Activated T-cell treated with anti-CD3 and anti-CD28 coated beads, Interleukin-2, amount 50 U/mL, for 24 hours (primary cell): ENCODE results near the gene NEB.

Experiments used
- DNase-seq: peaks from one replicate; pipeline ENCODE4 v3.0.0-alpha.2; 2020
- H3K27ac Mint-ChIP-seq: 2 replicates; pipeline ENCODE4 v1.8.0; 2020; ENCODE audit warnings: mild to moderate bottlenecking, mixed read lengths
- H3K27me3 Mint-ChIP-seq: 2 replicates; pipeline ENCODE4 v1.8.0; 2020; ENCODE audit warnings: mixed read lengths
- H3K36me3 Mint-ChIP-seq: 2 replicates; pipeline ENCODE4 v1.8.0; 2020; ENCODE audit warnings: low read depth, mixed read lengths
- H3K4me1 Mint-ChIP-seq: 2 replicates; pipeline ENCODE4 v1.8.0; 2020; ENCODE audit warnings: low read depth, mixed read lengths
- H3K4me3 Mint-ChIP-seq: 2 replicates; pipeline ENCODE4 v1.8.0; 2020; ENCODE audit warnings: mild to moderate bottlenecking, moderate library complexity, mixed read lengths
- H3K9me3 Mint-ChIP-seq: 2 replicates; pipeline ENCODE4 v1.8.0; 2020; ENCODE audit warnings: mixed read lengths

The NEB gene, protein sequence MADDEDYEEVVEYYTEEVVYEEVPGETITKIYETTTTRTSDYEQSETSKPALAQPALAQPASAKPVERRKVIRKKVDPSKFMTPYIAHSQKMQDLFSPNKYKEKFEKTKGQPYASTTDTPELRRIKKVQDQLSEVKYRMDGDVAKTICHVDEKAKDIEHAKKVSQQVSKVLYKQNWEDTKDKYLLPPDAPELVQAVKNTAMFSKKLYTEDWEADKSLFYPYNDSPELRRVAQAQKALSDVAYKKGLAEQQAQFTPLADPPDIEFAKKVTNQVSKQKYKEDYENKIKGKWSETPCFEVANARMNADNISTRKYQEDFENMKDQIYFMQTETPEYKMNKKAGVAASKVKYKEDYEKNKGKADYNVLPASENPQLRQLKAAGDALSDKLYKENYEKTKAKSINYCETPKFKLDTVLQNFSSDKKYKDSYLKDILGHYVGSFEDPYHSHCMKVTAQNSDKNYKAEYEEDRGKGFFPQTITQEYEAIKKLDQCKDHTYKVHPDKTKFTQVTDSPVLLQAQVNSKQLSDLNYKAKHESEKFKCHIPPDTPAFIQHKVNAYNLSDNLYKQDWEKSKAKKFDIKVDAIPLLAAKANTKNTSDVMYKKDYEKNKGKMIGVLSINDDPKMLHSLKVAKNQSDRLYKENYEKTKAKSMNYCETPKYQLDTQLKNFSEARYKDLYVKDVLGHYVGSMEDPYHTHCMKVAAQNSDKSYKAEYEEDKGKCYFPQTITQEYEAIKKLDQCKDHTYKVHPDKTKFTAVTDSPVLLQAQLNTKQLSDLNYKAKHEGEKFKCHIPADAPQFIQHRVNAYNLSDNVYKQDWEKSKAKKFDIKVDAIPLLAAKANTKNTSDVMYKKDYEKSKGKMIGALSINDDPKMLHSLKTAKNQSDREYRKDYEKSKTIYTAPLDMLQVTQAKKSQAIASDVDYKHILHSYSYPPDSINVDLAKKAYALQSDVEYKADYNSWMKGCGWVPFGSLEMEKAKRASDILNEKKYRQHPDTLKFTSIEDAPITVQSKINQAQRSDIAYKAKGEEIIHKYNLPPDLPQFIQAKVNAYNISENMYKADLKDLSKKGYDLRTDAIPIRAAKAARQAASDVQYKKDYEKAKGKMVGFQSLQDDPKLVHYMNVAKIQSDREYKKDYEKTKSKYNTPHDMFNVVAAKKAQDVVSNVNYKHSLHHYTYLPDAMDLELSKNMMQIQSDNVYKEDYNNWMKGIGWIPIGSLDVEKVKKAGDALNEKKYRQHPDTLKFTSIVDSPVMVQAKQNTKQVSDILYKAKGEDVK (N-terminal part only)

DNA sequence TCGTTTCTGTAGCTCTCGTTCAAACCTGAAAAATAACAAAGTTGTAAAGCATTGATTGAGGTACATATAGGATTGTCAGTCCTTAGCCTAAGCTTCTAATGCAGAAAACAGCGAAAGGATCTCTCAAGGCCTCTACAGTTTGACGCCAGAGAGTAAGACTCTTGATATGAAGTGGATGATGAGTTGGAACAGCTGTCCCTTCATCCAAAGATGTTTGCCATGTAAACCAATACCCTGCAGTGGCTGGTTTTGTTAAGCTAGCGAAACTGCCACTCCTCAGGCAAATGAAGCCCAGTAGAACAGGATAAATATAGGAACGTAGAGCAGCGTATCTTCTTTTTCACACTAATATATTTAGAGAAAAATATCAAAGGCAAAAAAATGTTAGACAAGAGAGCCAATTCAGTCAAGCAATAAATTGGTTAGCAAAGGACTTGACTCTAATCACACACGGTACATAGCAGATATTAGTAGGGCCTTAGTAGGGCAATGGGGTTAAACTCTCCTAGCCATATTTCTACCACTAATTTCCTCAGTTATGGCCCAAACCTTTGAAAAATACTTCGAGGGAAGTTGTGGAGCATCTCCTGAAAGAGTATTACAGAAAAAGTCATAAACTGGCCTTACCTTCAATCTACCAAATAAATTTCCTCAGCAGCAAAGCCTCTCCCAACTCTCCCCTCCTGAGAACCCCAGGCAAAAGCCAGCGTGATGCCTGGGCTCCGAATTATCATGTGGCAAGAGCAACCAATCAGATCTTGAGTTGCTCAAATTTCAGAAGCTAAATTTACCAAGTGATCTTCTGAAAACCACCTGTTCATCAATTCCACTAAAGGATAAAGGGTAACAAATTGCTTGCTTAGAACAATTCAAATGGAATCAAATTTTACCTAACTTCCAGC lies at the start of gene NEB:
NEB (minus strand) TSS at position 706 of the 902 bp plus-strand sequence. CDS start 1,320 bp downstream, outside the sequence.
- Mint-ChIP-seq H3K36me3 (peaks cover under 1% of the 10 kb centered on the region), H3K4me3 (no peak within 1 kb of the TSS), H3K4me1 (no peaks in the 10 kb centered on the region), H3K27me3 (no peaks in the 10 kb centered on the region), H3K9me3 (peaks cover 1% of the 10 kb centered on the region), H3K27ac (no peak within 1 kb of the TSS)
- DNase-seq = no peak

DNA sequence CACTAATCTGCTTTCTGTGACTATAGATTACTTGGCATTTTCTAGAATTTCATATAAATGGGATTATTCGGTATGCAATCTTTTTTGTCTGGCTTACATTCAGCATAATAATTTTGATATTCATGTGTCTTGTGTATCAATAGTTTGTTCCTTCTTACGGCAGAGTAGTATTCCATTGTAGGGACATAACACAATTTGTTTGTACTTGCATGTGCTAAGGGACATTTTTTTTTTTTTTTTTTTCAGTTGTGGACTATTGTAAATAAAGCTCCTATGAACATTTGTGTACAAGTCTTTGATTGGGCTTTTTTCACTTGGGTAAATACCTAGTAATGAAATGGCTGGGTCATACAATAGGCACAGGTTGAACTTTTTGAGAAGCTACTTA lies 48.9 kb upstream of the NEB start:
- Mint-ChIP-seq H3K27ac (no peak overlapping the region), H3K36me3 (peaks cover 78% of the 10 kb centered on the region)

DNA sequence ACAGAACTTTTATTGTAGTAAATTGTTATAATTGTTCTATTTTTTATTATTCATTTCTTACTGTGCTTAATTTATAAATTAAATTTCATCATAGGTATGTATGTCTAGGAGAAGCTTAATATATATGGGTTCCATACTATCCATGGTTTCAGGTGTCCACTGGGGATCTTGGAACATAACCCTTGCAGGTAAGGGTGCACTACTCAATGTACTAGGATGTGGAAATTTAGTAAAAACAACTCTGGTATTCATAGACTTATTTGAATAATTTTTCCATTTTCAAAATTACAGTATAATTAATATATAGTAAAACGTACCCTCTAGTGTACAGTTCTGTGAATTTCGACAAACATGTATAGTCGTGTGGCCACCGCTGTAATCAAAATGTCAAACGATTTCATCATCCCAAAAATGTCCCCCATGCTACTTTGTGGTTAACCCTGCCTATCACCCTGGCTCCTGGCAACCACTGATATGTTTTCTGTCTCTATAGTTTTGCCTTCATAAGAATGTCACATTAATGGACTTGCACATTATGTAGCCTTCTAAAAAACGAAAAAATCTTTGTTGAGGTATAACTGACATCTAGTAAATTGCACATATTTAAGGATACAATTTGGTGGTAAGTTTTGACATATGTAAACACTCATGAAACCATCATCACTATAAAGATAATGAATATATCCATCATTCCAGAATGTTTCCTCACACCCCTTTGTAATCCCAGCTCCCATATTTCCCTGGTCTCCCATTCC lies 48.3 kb upstream of the NEB start:
- H3K27ac Mint-ChIP-seq = no peak overlapping the region
- H3K9me3 Mint-ChIP-seq = peaks cover 6% of the 10 kb centered on the region
- peaks cover 76% of the 10 kb centered on the region for H3K36me3 Mint-ChIP-seq
- no peaks in the 10 kb centered on the region for H3K27me3 Mint-ChIP-seq
- DNase-seq = no peak
- H3K4me3 Mint-ChIP-seq = no peak overlapping the region
- H3K4me1 Mint-ChIP-seq = no peaks in the 10 kb centered on the region

More for the DNA sequence above, 48.9 kb upstream of the NEB start:
- H3K4me1 Mint-ChIP-seq = no peaks in the 10 kb centered on the region
- H3K9me3 Mint-ChIP-seq = peaks cover 6% of the 10 kb centered on the region
- DNase-seq = no peak
- H3K4me3 Mint-ChIP-seq = no peak overlapping the region
- H3K27me3 Mint-ChIP-seq = no peaks in the 10 kb centered on the region

DNA sequence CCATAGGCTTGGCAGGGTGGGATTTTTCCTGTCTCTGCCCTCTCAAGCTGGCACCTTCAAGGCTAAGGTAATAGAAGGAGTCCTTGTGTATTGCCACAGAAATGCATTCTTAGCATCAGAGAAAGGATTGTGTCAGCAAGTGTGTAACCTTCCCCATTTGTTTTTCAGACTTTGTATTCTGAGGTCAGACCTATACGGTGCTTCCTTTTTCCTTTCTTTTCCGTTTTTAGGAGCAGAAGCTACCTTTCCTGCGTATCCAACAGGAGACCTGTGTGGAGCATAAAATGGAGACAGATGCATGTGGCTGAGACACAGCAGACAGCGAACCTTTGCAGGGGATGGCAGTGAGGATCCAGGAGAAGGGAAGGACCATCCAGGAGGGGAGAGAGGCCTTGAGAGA lies 47.4 kb upstream of the NEB start:
- Mint-ChIP-seq H3K27ac (no peak overlapping the region), H3K36me3 (peaks cover 85% of the 10 kb centered on the region), H3K4me3 (no peak overlapping the region), H3K9me3 (peaks cover 6% of the 10 kb centered on the region), H3K4me1 (no peaks in the 10 kb centered on the region), H3K27me3 (no peaks in the 10 kb centered on the region)
- no peak for DNase-seq

DNA sequence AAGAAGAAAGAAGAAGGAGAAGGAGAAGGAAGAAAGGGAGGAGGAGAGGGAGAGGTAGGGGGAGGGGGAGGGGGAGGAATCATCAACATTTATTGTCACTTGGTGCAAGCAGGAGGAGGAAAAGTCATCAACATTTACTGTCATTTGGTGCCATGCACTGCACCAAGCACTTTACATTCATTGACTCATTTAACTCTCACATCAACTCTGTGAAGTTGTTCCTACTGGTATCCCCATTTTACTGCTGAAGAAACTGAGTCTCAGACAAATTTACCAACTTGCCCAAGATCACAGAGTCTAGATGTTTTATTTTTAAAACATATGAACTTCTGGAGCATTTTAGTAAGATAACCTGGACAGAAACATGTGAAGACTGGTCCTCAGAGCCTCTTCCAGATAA lies 46.7 kb upstream of the NEB start:
- peaks cover 6% of the 10 kb centered on the region for H3K9me3 Mint-ChIP-seq
- no peak overlapping the region for H3K27ac Mint-ChIP-seq
- H3K27me3 Mint-ChIP-seq = no peaks in the 10 kb centered on the region
- DNase-seq = no peak
- no peak overlapping the region for H3K4me3 Mint-ChIP-seq
- peaks cover 86% of the 10 kb centered on the region for H3K36me3 Mint-ChIP-seq
- H3K4me1 Mint-ChIP-seq = no peaks in the 10 kb centered on the region

DNA sequence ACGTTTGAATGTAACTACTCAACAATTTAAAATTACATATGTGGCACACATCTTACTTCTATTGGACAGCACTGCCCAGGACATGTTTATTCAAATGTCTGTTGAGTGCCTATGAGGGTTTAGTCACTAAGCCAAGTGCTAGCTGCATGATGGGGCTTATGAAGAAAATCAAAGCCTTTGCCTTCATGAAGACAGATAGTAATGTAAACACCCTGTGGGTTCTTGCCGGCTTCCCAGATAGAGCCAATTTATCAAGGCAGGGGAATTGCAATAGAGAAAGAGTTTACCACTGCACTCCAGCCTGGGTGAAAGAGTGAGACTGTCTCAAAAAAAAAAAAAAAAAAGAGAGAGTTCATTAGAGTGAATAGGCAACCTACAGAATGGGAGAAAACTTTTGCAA lies 43.7 kb upstream of the NEB start:
- no peaks in the 10 kb centered on the region for H3K27me3 Mint-ChIP-seq
- H3K9me3 Mint-ChIP-seq = peaks cover 6% of the 10 kb centered on the region
- H3K36me3 Mint-ChIP-seq = peaks cover 67% of the 10 kb centered on the region
- no peak for DNase-seq
- no peak overlapping the region for H3K27ac Mint-ChIP-seq
- peaks cover 7% of the 10 kb centered on the region for H3K4me1 Mint-ChIP-seq
- no peak overlapping the region for H3K4me3 Mint-ChIP-seq

DNA sequence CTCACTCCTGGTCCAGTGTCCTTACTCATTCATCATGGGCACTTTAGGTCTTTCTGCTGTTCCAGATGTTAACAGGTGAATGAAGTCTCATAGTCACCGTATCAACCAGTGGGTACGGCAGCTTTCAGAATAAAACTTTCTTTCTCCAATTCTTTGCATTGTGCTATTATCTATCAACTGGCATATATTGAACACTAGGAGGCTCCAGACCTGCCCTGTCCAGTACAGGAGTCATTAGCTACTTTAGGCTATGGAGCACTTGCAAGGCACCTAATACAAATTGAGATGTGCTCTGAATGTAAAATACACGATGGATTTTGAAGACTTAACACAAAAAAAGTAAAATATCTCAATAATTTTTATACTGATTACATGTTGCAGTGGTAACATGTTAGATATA lies 43.2 kb upstream of the NEB start:
- DNase-seq = no peak
- Mint-ChIP-seq H3K27ac (no peak overlapping the region), H3K27me3 (no peaks in the 10 kb centered on the region), H3K9me3 (peaks cover 6% of the 10 kb centered on the region), H3K4me1 (peaks cover 7% of the 10 kb centered on the region), H3K36me3 (peaks cover 63% of the 10 kb centered on the region), H3K4me3 (no peak overlapping the region)

DNA sequence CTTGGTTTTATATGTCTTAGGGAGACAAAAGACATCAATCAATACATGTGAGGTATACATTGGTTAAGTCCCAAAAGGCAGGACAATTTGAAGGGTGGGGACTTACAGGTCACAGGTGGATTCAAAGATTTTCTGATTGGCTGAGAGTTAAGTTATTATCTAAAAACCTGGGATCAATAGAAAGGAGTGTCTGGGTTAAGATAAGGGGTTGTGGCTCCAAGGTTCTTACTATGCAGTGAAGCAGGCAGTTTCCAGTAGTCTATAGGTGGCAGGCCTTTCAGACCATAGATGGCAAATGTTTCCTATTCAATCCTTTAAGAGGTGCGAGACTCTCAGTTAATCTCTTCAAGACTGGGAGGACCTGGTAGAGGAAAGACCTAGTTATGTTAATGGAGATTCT lies 42.1 kb upstream of the NEB start:
- Mint-ChIP-seq H3K27ac (no peak overlapping the region), H3K9me3 (peaks cover 6% of the 10 kb centered on the region), H3K4me1 (peaks cover 7% of the 10 kb centered on the region), H3K36me3 (peaks cover 62% of the 10 kb centered on the region), H3K4me3 (no peak overlapping the region), H3K27me3 (no peaks in the 10 kb centered on the region)
- DNase-seq = no peak

DNA sequence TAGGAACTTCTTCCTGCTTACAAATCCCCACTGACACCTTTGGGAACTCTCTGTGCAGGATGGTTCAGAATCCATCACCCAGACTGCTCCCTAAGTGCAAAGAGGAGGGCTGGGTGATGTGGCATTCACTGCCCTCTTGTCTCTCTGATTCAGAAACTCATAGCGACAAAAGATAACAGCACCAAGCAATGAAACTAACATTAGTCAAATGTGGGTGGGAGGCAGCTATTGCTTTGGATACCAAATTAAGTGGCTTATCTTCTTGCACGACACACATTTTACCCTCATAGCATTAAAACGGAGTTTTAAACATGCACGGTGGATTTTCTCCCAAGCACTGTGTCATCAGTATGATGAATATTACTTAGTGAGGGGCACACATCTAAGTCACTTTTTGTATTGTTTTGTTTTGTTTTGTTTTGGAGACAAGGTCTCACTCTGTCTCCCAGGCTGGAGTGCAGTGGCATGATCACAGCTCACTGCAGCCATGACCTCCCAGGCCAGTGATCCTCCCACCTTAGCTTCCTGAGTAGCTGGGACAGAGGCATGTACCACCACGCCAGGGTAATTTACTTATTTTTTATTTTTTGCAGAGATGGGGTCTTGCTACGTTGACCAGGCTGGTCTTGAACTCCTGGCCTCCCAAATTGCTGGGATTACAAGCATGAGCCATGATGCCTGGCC lies 40.9 kb upstream of the NEB start:
- Mint-ChIP-seq H3K27me3 (no peaks in the 10 kb centered on the region), H3K4me1 (peaks cover 7% of the 10 kb centered on the region), H3K27ac (no peak overlapping the region), H3K9me3 (peaks cover 2% of the 10 kb centered on the region), H3K36me3 (peaks cover 52% of the 10 kb centered on the region), H3K4me3 (no peak overlapping the region)
- no peak for DNase-seq

DNA sequence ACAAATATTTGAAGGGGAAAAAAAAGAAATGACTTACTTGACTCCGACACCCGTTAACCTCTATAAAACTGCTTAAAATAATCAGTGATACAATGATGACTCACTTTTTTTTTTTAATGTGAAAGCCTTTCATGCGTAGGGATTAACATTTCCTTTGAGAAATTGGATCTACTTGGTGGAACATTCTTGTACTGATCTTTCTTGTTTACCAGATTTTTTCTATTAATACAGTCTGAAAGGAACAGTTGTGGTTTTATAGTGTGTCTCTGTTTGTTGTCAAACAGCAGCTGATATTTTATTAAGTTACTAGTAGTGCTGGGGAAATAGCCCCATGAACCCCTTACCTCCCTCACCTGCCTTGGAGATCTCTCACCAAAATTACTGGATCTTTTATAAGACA lies 40.2 kb upstream of the NEB start:
- Mint-ChIP-seq H3K36me3 (peaks cover 45% of the 10 kb centered on the region), H3K27ac (no peak overlapping the region), H3K4me3 (no peak overlapping the region), H3K4me1 (peaks cover 7% of the 10 kb centered on the region), H3K27me3 (no peaks in the 10 kb centered on the region), H3K9me3 (peaks cover 5% of the 10 kb centered on the region)
- no peak for DNase-seq

DNA sequence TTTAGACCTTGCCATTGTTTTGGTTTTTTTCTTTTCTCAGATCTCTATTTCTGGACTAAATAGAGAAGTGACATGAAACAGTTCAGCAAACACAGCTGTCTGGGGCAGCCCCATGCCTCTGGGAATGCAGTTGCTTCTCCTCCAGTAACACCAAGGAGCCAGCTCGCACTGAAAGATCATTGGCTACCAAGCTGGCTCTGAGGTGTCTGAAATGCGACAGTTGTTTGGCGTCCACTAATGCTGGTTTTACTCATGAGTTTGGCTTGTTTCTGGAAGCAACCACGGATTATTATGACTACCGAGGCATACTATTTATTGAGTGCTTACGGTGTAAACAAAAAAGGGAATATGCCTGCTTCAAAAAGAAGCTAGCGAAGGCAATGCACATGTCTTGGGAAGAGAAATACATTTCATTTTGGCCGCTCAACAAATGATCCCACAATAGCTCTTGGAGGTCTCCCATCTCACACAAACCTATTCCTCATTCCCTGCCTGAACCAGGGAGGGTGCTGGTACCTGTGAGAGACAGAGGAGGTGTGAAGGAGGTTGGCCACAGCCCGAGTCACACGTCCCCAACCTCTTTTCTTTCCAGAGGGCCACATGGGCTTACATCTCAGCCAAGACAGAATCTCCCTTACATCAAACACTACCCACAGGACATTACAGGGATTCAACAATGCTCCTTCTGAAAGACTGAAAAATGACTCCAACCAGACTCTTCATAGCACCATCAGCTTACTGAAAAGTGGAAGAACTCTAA lies 37.5 kb upstream of the NEB start:
- no peak for DNase-seq
- Mint-ChIP-seq H3K4me3 (no peak overlapping the region), H3K9me3 (peaks cover 3% of the 10 kb centered on the region)

DNA sequence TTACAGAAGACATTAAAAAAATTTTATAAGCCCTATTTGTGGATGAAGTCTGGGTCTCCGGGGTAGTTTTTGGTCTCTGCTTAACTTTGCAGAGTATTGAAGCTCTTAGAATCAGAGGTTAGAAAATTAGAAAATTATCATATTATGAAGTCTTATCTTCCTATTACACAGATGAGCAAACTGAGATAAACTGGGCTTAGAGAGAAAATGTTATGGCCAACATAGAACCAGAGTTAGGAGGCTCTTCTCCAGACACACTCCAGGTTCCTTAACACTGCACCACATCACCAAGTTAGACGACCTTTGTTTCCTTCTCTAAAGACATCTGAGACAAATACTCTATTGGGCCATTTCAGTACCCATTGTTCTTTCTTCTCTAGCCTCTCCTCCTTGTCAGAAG lies 36.7 kb upstream of the NEB start:
- no peak overlapping the region for H3K27ac Mint-ChIP-seq
- H3K4me3 Mint-ChIP-seq = no peak overlapping the region
- peaks cover 12% of the 10 kb centered on the region for H3K36me3 Mint-ChIP-seq
- peaks cover 24% of the 10 kb centered on the region for H3K4me1 Mint-ChIP-seq
- no peaks in the 10 kb centered on the region for H3K27me3 Mint-ChIP-seq
- DNase-seq = no peak
- H3K9me3 Mint-ChIP-seq = peaks cover 3% of the 10 kb centered on the region

More for the DNA sequence above, 37.5 kb upstream of the NEB start:
- Mint-ChIP-seq H3K27ac (no peak overlapping the region), H3K36me3 (peaks cover 20% of the 10 kb centered on the region), H3K27me3 (no peaks in the 10 kb centered on the region), H3K4me1 (peaks cover 16% of the 10 kb centered on the region)
